Fibroblast of pulmonary artery (primary cell): ENCODE results near the gene ERBIN.

Source experiments
- DNase-seq: peaks from one replicate; pipeline ENCODE4 v3.0.0-alpha.2; 2010; ENCODE audit warnings: low read depth
- H3K4me3 ChIP-seq: replicated peaks from 2 replicates; pipeline ENCODE4 v1.5.1; 2011; ENCODE audit warnings: low read depth, mild to moderate bottlenecking, control low read depth, low read length, moderate library complexity
- CTCF ChIP-seq: IDR thresholded peaks from 2 replicates; pipeline ENCODE4 v1.5.1; 2011; ENCODE audit warnings: mild to moderate bottlenecking, control low read depth, low read length, inconsistent platforms; ENCODE audit errors: missing control alignments

Gene ERBIN

GRCh38 chr5:66072031-66072430 is 145.7 kb downstream of the ERBIN start:
- DNase-seq: no peak
- TF ChIP-seq CTCF: no peak
- no peak overlapping the region for H3K4me3 ChIP-seq

GRCh38 chr5:66074901-66075300 is 148.5 kb downstream of the ERBIN start:
- TF ChIP-seq CTCF: no peak
- DNase-seq: no peak
- no peak overlapping the region for H3K4me3 ChIP-seq

GRCh38 chr5:66080664-66081063 is 154.3 kb downstream of the ERBIN start:
- peak; percentile 29 for DNase-seq
- no peak overlapping the region for H3K4me3 ChIP-seq
- no peak for TF ChIP-seq CTCF

GRCh38 chr5:66089384-66089783 is 163.0 kb downstream of the ERBIN start:
- TF ChIP-seq CTCF: no peak
- H3K4me3 ChIP-seq: no peak overlapping the region
- DNase-seq: no peak

GRCh38 chr5:66100851-66101250 is 174.5 kb downstream of the ERBIN start:
- no peak for DNase-seq
- no peak overlapping the region for H3K4me3 ChIP-seq
- TF ChIP-seq CTCF: no peak

GRCh38 chr5:66113160-66113559 is 186.8 kb downstream of the ERBIN start:
- no peak overlapping the region for H3K4me3 ChIP-seq
- no peak for TF ChIP-seq CTCF
- peak; percentile 61 for DNase-seq

GRCh38 chr5:66118304-66118703 is 191.9 kb downstream of the ERBIN start:
- TF ChIP-seq CTCF: no peak
- DNase-seq: no peak
- no peak overlapping the region for H3K4me3 ChIP-seq
